SK-N-SH treated with all-trans-retinoic acid at 6 μM for 48 hours (cell line): ENCODE measurements around the gene COL21A1.

Source experiments
- ARNTL ChIP-seq: fragments of 450-650 bp; formaldehyde crosslinking; IDR thresholded peaks from 2 replicates; pipeline ENCODE4 v1.5.0; 2020; ENCODE audit warnings: low read depth, mild to moderate bottlenecking, moderate library complexity, borderline replicate concordance
- ISL1 ChIP-seq: fragments of 250-450 bp; sonication (Bioruptor Pico); IDR thresholded peaks from 2 replicates; pipeline ENCODE4 v2.1.2; 2022; ENCODE audit warnings: mild to moderate bottlenecking, moderate library complexity
- RARB ChIP-seq: fragments of 250-450 bp; sonication (Bioruptor Pico); IDR thresholded peaks from 2 replicates; pipeline ENCODE4 v1.8.0; 2021; ENCODE audit warnings: mild to moderate bottlenecking, moderate library complexity

GRCh38 chr6:56146086-56146485 is 101.3 kb downstream of the COL21A1 start:
- TF ChIP-seq ISL1 (CRISPR knock-in tag) = no peak
- no peak for TF ChIP-seq RARB
- no peak for TF ChIP-seq ARNTL (CRISPR knock-in tag)
